Transverse colon (tissue), 4 donors: ENCODE results near the gene RIN3. TPM values are rescaled to one million over a fixed set of nuclear protein-coding genes. Genes with fewer than 3 reads are reported as not detected.

Source experiments
- DNase-seq: peaks from one replicate; pipeline ENCODE4 v3.0.0-alpha.2; 2019
- H3K27ac ChIP-seq, 4 donors: fragments of 200-600 bp; sonication (generic); 2 replicates each; pipeline ENCODE4 v1.5.1; 2016 to 2018; ENCODE audit warnings: inconsistent platforms in 4 of 4
- H3K27me3 ChIP-seq: fragments of 200-600 bp; sonication (generic); 2 replicates; pipeline ENCODE4 v1.5.1; 2017; ENCODE audit warnings: inconsistent platforms
- H3K36me3 ChIP-seq, 4 donors: fragments of 200-600 bp; sonication (generic); 2 replicates each; pipeline ENCODE4 v1.5.1; 2017 to 2019; ENCODE audit warnings: inconsistent platforms in 4 of 4
- H3K4me1 ChIP-seq, 4 donors: fragments of 200-600 bp; sonication (generic); 2 replicates each; pipeline ENCODE4 v1.5.1; 2017 to 2020; ENCODE audit warnings: inconsistent platforms in 4 of 4
- H3K4me3 ChIP-seq, 4 donors: fragments of 200-600 bp; sonication (generic); 1 replicate in 1 of 4; 2 replicates in 3 of 4; pipeline versions ENCODE4 v1.5.1 to v1.6.1; 2017 to 2019; ENCODE audit warnings: inconsistent platforms in 4 of 4
- H3K9me3 ChIP-seq, 2 donors: fragments of 200-600 bp; sonication (generic); 2 replicates each; pipeline ENCODE4 v1.5.1; 2017 to 2019; ENCODE audit warnings: inconsistent platforms in 2 of 2
- EP300 ChIP-seq: sonication (generic); formaldehyde crosslinking; IDR thresholded peaks from one replicate; pipeline ENCODE4 v1.6.1; 2017; ENCODE audit warnings: antibody characterized with exemption, low read depth
- POLR2A ChIP-seq: fragments of 450-650 bp; IDR thresholded peaks from one replicate; pipeline ENCODE4 v1.6.1; 2016; ENCODE audit warnings: antibody characterized with exemption, mild to moderate bottlenecking, moderate library complexity
- POLR2AphosphoS5 ChIP-seq, 3 donors: sonication (generic); formaldehyde crosslinking; IDR thresholded peaks; one replicate each; pipeline ENCODE4 v1.6.1; 2016; ENCODE audit warnings: antibody characterized with exemption in 3 of 3
- WGBS, 2 donors: methylation state at CpG; one replicate each; pipeline ENCODE4 v1.1.5; 2018; ENCODE audit warnings: low coverage in 1 of 2; 5-methylcytosine and 5-hydroxymethylcytosine counted together
- in situ Hi-C, 4 donors: fragments of 200-750 bp; cut with MboI; loops; one replicate each; pipeline versions ENCODE4 v1.15.0 to v1.15.1; 2017; ENCODE audit warnings: low sequenced_read_pairs in 3 of 4, low pct_ligation_motif_present in 1 of 4, low pct_unique_long_range_greater_than_20kb in 1 of 4
- intact Hi-C: fragments of 100-400 bp; cut with DNase I; formaldehyde crosslinking; loops from one replicate; pipeline ENCODE4 v1.15.1; 2023; ENCODE audit warnings: low total_unique reads
- total RNA-seq, 4 donors: library from RNA; depleted of rRNA; stranded (reverse); fragments of >200 nt; gene quantifications; one replicate each; pipeline ENCODE4 v1.1.0, GENCODE V29; 2016
- TF ChIP-seq, protein P1 (sequence below), 5 experiments: fragments of 200-600 bp in 3 of 5; fragments of 450-650 bp in 2 of 5; sonication (generic) in 3 of 5; IDR thresholded peaks; 1 replicate in 2 of 5; 2 replicates in 3 of 5; pipeline ENCODE4 v1.5.1; 2016 to 2017; ENCODE audit warnings: antibody characterized with exemption in 5 of 5, inconsistent platforms in 3 of 5, mild to moderate bottlenecking in 2 of 5, moderate library complexity in 1 of 5

RIN3 gene
- total RNA-seq, 4 donors from 2014 or later: 16.2 to 24.3 (median 20.7) TPM

GRCh38 chr14:92503756-92504491 is 9.7 kb upstream of the RIN3 start:
- no peak for DNase-seq
- H3K4me1 ChIP-seq: peaks cover 0 to 26% (median 7%) of the 10 kb centered on the region in 4 donors

GRCh38 chr14:92505826-92506225 is 7.8 kb upstream of the RIN3 start:
- Histone ChIP-seq H3K4me1 (peaks cover 0 to 27% (median 7%) of the 10 kb centered on the region in 4 donors), H3K9me3 (no peaks in the 10 kb centered on the region), H3K27me3 (no peaks in the 10 kb centered on the region), H3K36me3 (no peaks in the 10 kb centered on the region), H3K27ac (no peak overlapping the region), H3K4me3 (no peak overlapping the region)
- WGBS, 2 donors: 91 to 100% methylated on average over 3 to 5 of the region's 5 CpGs
- TF ChIP-seq, protein P1, sequence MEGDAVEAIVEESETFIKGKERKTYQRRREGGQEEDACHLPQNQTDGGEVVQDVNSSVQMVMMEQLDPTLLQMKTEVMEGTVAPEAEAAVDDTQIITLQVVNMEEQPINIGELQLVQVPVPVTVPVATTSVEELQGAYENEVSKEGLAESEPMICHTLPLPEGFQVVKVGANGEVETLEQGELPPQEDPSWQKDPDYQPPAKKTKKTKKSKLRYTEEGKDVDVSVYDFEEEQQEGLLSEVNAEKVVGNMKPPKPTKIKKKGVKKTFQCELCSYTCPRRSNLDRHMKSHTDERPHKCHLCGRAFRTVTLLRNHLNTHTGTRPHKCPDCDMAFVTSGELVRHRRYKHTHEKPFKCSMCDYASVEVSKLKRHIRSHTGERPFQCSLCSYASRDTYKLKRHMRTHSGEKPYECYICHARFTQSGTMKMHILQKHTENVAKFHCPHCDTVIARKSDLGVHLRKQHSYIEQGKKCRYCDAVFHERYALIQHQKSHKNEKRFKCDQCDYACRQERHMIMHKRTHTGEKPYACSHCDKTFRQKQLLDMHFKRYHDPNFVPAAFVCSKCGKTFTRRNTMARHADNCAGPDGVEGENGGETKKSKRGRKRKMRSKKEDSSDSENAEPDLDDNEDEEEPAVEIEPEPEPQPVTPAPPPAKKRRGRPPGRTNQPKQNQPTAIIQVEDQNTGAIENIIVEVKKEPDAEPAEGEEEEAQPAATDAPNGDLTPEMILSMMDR (IDR thresholded peaks at IDR 0.05): no peak
- TF ChIP-seq POLR2A: no peak
- intact Hi-C loops: no loop called here
- in situ Hi-C loops: no loop called here
- DNase-seq: no peak

More at GRCh38 chr14:92503756-92504491, 9.7 kb upstream of the RIN3 start:
- Histone ChIP-seq H3K4me3 (no peak overlapping the region), H3K27me3 (no peaks in the 10 kb centered on the region), H3K36me3 (no peaks in the 10 kb centered on the region), H3K9me3 (no peaks in the 10 kb centered on the region), H3K27ac (no peak overlapping the region)
- WGBS, 2 donors: 52 to 67% methylated on average over 3 to 4 of the region's 4 CpGs
- TF ChIP-seq, protein P1 (IDR thresholded peaks at IDR 0.05): no peak
- TF ChIP-seq POLR2A (no peak), POLR2AphosphoS5 (IDR thresholded peaks at IDR 0.05) (no peak), EP300 (no peak)
- intact Hi-C loops: no loop called here
- in situ Hi-C loops: no loop called here

GRCh38 chr14:92506231-92506630 is 7.3 kb upstream of the RIN3 start:
- Histone ChIP-seq H3K36me3 (no peaks in the 10 kb centered on the region), H3K27ac (no peak overlapping the region), H3K27me3 (no peaks in the 10 kb centered on the region), H3K4me1 (peaks cover 2 to 31% (median 8%) of the 10 kb centered on the region in 4 donors), H3K4me3 (no peak overlapping the region), H3K9me3 (no peaks in the 10 kb centered on the region)
- intact Hi-C loops: no loop called here
- WGBS, 2 donors: 96% methylated on average over 2 of the region's 3 CpGs; no CpG with 5 or more reads in 1 of the 2 donors
- no peak for DNase-seq
- no peak for TF ChIP-seq POLR2AphosphoS5 (IDR thresholded peaks at IDR 0.05)
- no peak for TF ChIP-seq EP300
- no peak for TF ChIP-seq POLR2A
- TF ChIP-seq, protein P1 (IDR thresholded peaks at IDR 0.05): no peak
- in situ Hi-C loops: no loop called here

GRCh38 chr14:92507174-92507768 is 6.3 kb upstream of the RIN3 start:
- Histone ChIP-seq H3K9me3 (no peaks in the 10 kb centered on the region), H3K4me3 (no peak overlapping the region), H3K27ac (peak overlapping the region; percentile 40 to 61 (median 58)), H3K4me1 (peaks cover 8 to 41% (median 14%) of the 10 kb centered on the region in 4 donors), H3K36me3 (no peaks in the 10 kb centered on the region), H3K27me3 (no peaks in the 10 kb centered on the region)
- intact Hi-C loops: no loop called here
- in situ Hi-C loops: no loop called here
- WGBS, 2 donors: 44 to 48% methylated on average over 2 to 4 of the region's 4 CpGs
- TF ChIP-seq POLR2AphosphoS5 (IDR thresholded peaks at IDR 0.05) (peak in 1 of 3 donors; percentile 38), POLR2A (no peak)
- TF ChIP-seq, protein P1 (IDR thresholded peaks at IDR 0.05): peak in 1 of 5 experiments; percentile 12
- peak; percentile 88 for DNase-seq
